ENCODE data around the gene ARMC7.

GRCh38 chr17:75124041-75124818 lies 14.5 kb downstream of the ARMC7 start:
- no peak for TF ChIP-seq CTCF (IDR thresholded peaks at IDR 0.05)
- TF ChIP-seq EZH2 (IDR thresholded peaks at IDR 0.05), result no peak

Measured in neural progenitor cell (in vitro differentiated cells).